ENCODE data around the gene LMBRD2.
"Not testable (repeated sequence)": the region's sequence is repeated elsewhere in the genome, so short reads cannot be mapped to it uniquely, and the experiment has no call there.

LMBRD2 gene

GRCh38 chr5:36193746-36194145, 42.1 kb upstream of the LMBRD2 start:
- DNase-seq, result no peak
- Histone ChIP-seq H3K4me1 (no peaks in the 10 kb centered on the region), H3K4me3 (no peak overlapping the region), H3K9me3 (peaks cover 0 to 11% (median 11%) of the 10 kb centered on the region in 3 donors), H3K27ac (no peak overlapping the region), H3K36me3 (peaks cover 68 to 87% (median 69%) of the 10 kb centered on the region in 3 donors), H3K27me3 (no peaks in the 10 kb centered on the region)
- TF ChIP-seq CTCF (IDR thresholded peaks at IDR 0.05), result no peak
- intact Hi-C loops (cut with DNase I; ENCODE audit: low total_unique reads), result no loop called here

- H3K9me3 ChIP-seq; intact Hi-C loops (cut with DNase I; ENCODE audit: low total_unique reads); DNase-seq; H3K4me3 ChIP-seq; H3K27ac ChIP-seq; H3K27me3 ChIP-seq; H3K4me1 ChIP-seq: not testable (repeated sequence)
- peaks cover 28 to 39% (median 29%) of the 10 kb centered on the region in 3 donors for H3K36me3 ChIP-seq
Measured at GRCh38 chr5:36184408-36184807, 32.7 kb upstream of the LMBRD2 start.

GRCh38 chr5:36181774-36182173, 30.1 kb upstream of the LMBRD2 start:
- intact Hi-C loops (cut with DNase I; ENCODE audit: low total_unique reads), result no loop called here
- Histone ChIP-seq H3K27me3 (no peaks in the 10 kb centered on the region), H3K36me3 (peaks cover 36 to 43% (median 38%) of the 10 kb centered on the region in 3 donors), H3K27ac (no peak overlapping the region), H3K4me3 (no peak overlapping the region), H3K9me3 (no peaks in the 10 kb centered on the region), H3K4me1 (no peaks in the 10 kb centered on the region)
- no peak for DNase-seq
- TF ChIP-seq CTCF (IDR thresholded peaks at IDR 0.05), result no peak

GRCh38 chr5:36180556-36181350, 29.1 kb upstream of the LMBRD2 start:
- Histone ChIP-seq H3K36me3 (peaks cover 36 to 38% (median 38%) of the 10 kb centered on the region in 3 donors), H3K4me3 (no peak overlapping the region), H3K27me3 (no peaks in the 10 kb centered on the region), H3K9me3 (no peaks in the 10 kb centered on the region), H3K27ac (no peak overlapping the region), H3K4me1 (no peaks in the 10 kb centered on the region)
- no peak for DNase-seq
- no peak for TF ChIP-seq CTCF (IDR thresholded peaks at IDR 0.05)
- intact Hi-C loops (cut with DNase I; ENCODE audit: low total_unique reads), result no loop called here

- Histone ChIP-seq H3K4me1 (no peaks in the 10 kb centered on the region), H3K9me3 (no peaks in the 10 kb centered on the region), H3K36me3 (peaks cover 36 to 39% (median 38%) of the 10 kb centered on the region in 3 donors), H3K27ac (no peak overlapping the region), H3K4me3 (no peak overlapping the region), H3K27me3 (no peaks in the 10 kb centered on the region)
- intact Hi-C loops (cut with DNase I; ENCODE audit: low total_unique reads), result no loop called here
- TF ChIP-seq CTCF (IDR thresholded peaks at IDR 0.05), result no peak
- DNase-seq, result no peak
Measured at GRCh38 chr5:36179950-36180349, 28.3 kb upstream of the LMBRD2 start.

- no peak for DNase-seq
- Histone ChIP-seq H3K4me1 (no peaks in the 10 kb centered on the region), H3K36me3 (peaks cover 31 to 54% (median 36%) of the 10 kb centered on the region in 3 donors), H3K27ac (no peak overlapping the region), H3K9me3 (no peaks in the 10 kb centered on the region), H3K4me3 (no peak overlapping the region), H3K27me3 (no peaks in the 10 kb centered on the region)
- intact Hi-C loops (cut with DNase I; ENCODE audit: low total_unique reads), result no loop called here
- no peak for TF ChIP-seq CTCF (IDR thresholded peaks at IDR 0.05)
Measured at GRCh38 chr5:36178524-36178890, 26.8 kb upstream of the LMBRD2 start.
